Measurements from ENCODE around the gene GHRHR. TPM values are rescaled to one million over a fixed set of nuclear protein-coding genes. Genes with fewer than 3 reads are reported as not detected.

GHRHR gene
- polyA plus RNA-seq, 1 donor from 2014 or later, result not detected

- Histone ChIP-seq H3K27me3 (ENCODE audit: insufficient read depth, low read depth, low read length) (no peaks in the 10 kb centered on the region), H3K9me3 (ENCODE audit: low read length) (no peaks in the 10 kb centered on the region), H4K20me1 (ENCODE audit: insufficient read depth) (no peaks in the 10 kb centered on the region), H3K27ac (ENCODE audit: low read length) (no peak overlapping the region), H3K4me3 (ENCODE audit: low read length) (no peak overlapping the region), H3K36me3 (ENCODE audit: insufficient read depth, low read length) (no peaks in the 10 kb centered on the region), H3K79me2 (replicated peaks; ENCODE audit: insufficient read depth, low read length) (no peaks in the 10 kb centered on the region), H2AFZ (ENCODE audit: low read depth, low read length) (no peak overlapping the region), H3K9ac (ENCODE audit: low read length) (no peak overlapping the region), H3F3A (ENCODE audit: insufficient read depth, low read length, poor library complexity, severe bottlenecking) (no peaks in the 10 kb centered on the region), H3K4me2 (ENCODE audit: low read length) (no peak overlapping the region), H3K9me2 (ENCODE audit: insufficient read depth, low read length) (no peaks in the 10 kb centered on the region)
- TF ChIP-seq REST (IDR thresholded peaks at IDR 0.05; ENCODE audit: borderline replicate concordance) (no peak), CTCF (IDR thresholded peaks at IDR 0.05; ENCODE audit: poor library complexity, severe bottlenecking) (no peak), SMC3 (conservative IDR thresholded peaks at IDR 0.05; ENCODE audit: poor library complexity) (no peak), RAD21 (conservative IDR thresholded peaks at IDR 0.05) (no peak), TAF1 (IDR thresholded peaks at IDR 0.05; ENCODE audit: low read depth) (no peak), EP300 (conservative IDR thresholded peaks at IDR 0.05; ENCODE audit: poor library complexity, severe bottlenecking) (no peak), EZH2 (IDR thresholded peaks at IDR 0.05; ENCODE audit: borderline replicate concordance, insufficient read depth, low read length, poor library complexity, severe bottlenecking) (no peak), MXI1 (conservative IDR thresholded peaks at IDR 0.05; ENCODE audit: poor library complexity, severe bottlenecking) (no peak), POLR2AphosphoS5 (IDR thresholded peaks at IDR 0.05) (no peak)
Observed at GRCh38 chr7:31002256-31002655, 38.5 kb downstream of the GHRHR start.

GRCh38 chr7:31003097-31003496 lies 39.3 kb downstream of the GHRHR start:
- Histone ChIP-seq H3K9me3 (ENCODE audit: low read length) (no peaks in the 10 kb centered on the region), H3F3A (ENCODE audit: insufficient read depth, low read length, poor library complexity, severe bottlenecking) (no peaks in the 10 kb centered on the region), H3K79me2 (replicated peaks; ENCODE audit: insufficient read depth, low read length) (no peaks in the 10 kb centered on the region), H3K27ac (ENCODE audit: low read length) (no peak overlapping the region), H3K4me3 (ENCODE audit: low read length) (no peak overlapping the region), H3K36me3 (ENCODE audit: insufficient read depth, low read length) (no peaks in the 10 kb centered on the region), H4K20me1 (ENCODE audit: insufficient read depth) (no peaks in the 10 kb centered on the region), H3K9ac (ENCODE audit: low read length) (no peak overlapping the region), H2AFZ (ENCODE audit: low read depth, low read length) (no peak overlapping the region), H3K4me2 (ENCODE audit: low read length) (no peak overlapping the region), H3K9me2 (ENCODE audit: insufficient read depth, low read length) (no peaks in the 10 kb centered on the region), H3K27me3 (ENCODE audit: insufficient read depth, low read depth, low read length) (no peaks in the 10 kb centered on the region)
- TF ChIP-seq TAF1 (IDR thresholded peaks at IDR 0.05; ENCODE audit: low read depth), result no peak
- TF ChIP-seq SMC3 (conservative IDR thresholded peaks at IDR 0.05; ENCODE audit: poor library complexity), result no peak
- no peak for TF ChIP-seq EP300 (conservative IDR thresholded peaks at IDR 0.05; ENCODE audit: poor library complexity, severe bottlenecking)
- no peak for TF ChIP-seq POLR2AphosphoS5 (IDR thresholded peaks at IDR 0.05)
- TF ChIP-seq REST (IDR thresholded peaks at IDR 0.05; ENCODE audit: borderline replicate concordance), result no peak
- TF ChIP-seq CTCF (IDR thresholded peaks at IDR 0.05; ENCODE audit: poor library complexity, severe bottlenecking), result no peak
- no peak for TF ChIP-seq EZH2 (IDR thresholded peaks at IDR 0.05; ENCODE audit: borderline replicate concordance, insufficient read depth, low read length, poor library complexity, severe bottlenecking)
- TF ChIP-seq RAD21 (conservative IDR thresholded peaks at IDR 0.05), result no peak
- no peak for TF ChIP-seq MXI1 (conservative IDR thresholded peaks at IDR 0.05; ENCODE audit: poor library complexity, severe bottlenecking)

All from neural cell (in vitro differentiated cells).